GF-D8 (cell line): ENCODE measurements around the gene CDC5L.
"Not testable (repeated sequence)": the region's sequence is repeated elsewhere in the genome, so short reads cannot be mapped to it uniquely, and the experiment has no call there.

Source experiments
- DNase-seq: peaks from one replicate; lab custom pipeline; 2025; lab: John Stamatoyannopoulos, UW

CDC5L gene

DNA sequence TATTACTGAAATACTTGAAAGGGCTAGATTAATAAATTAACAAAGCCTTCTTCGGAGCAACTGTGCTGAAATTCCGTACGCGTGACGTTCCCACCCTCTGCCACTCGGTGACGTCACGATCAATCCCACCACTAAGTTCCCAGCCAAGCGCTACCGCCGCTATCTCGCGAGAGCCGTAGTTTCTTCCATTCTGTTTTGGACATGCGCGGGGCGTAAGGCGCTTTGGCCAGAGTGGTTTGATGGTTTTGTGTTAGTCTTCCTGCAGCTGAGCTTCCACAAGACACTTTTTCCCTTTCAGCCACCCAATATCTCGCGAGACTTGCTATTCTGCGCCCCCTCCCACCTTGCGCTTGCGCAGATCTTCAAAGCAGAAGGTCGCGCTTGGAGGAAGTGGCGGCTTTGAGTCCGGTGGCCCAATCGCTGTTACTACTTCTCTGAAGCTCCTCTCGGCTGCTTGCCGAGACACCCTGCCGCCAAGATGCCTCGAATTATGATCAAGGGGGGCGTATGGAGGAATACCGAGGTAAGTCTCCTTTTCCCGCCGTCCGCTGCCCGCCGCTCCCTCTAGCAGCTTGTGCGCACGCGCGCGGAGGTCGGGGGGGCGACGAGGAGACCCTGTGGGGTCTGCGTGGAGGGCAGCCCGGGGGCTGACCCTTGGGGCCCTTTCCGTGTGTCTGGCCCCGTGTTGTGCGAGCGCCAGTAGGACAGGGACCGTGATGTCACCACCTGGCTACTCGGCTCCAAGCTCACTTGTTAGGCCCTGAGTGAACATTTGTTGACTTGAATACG lies at the start of gene CDC5L:
CDC5L (plus strand) TSS at position 361 of the 789 bp plus-strand sequence; CDS start at position 479, 118 bp downstream.
- DNase-seq, result peak; percentile 99

DNA sequence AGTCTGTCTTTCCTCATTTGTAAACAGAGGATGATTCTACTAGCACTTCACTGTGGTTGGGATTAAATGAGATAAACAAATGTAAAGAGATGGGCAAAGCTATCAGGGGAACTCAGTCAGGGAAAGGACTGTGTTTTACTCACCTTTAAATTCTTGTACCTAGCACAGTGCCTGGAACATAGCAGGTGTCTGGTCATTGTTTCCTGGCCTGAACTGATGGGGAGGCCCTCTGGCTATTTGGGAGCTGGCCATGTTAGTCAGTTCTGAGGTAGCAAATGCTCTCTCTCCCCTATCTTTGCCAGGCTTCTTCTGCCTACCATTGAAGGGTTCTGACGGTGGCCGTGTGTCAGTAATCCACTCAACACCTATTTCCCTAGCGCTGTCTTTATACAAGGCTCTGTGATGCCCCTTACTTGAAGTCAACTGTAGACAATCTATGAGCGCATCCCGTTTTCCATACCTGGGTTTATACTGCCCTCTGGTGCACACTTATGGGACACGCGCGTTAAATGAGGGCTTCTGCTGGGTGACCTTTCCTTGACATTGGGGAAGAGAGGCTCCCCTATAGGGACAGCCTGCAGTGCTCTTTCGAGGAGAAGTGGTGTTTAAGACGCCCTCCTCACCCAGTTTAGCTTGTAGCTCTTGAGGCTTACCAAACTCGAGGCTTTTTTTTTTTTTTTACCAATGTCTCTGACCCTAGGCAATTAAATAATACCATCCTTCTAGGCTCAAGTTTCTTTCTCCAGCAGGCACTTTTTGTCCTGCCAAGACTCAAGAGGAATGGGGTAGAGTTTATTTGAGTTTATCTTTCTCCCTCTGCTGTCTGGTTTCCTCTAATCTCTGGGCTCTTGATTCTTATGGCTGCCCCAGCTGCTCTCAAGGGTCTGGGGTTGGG lies 49.0 kb upstream of the CDC5L start:
- no peak for DNase-seq

DNA sequence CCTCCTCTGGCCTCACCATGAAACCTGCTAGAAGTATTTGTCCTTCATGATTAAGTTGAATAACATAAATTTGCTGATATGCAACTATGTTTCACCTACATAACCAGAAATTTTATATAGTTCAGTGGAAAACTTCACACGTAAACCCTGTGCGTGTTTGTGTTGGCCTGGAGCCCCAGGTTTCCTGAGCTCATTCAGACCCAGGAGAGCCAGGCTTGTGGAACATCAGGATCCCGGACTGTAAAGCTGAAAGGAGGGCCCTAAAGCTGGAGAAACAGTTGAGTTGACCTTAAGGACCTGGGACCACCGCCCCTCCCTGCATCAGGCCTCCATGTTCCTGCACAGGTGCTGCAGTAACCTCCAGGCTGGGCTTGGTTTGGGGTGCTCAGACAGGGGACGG lies 48.2 kb upstream of the CDC5L start:
- no peak for DNase-seq

DNA sequence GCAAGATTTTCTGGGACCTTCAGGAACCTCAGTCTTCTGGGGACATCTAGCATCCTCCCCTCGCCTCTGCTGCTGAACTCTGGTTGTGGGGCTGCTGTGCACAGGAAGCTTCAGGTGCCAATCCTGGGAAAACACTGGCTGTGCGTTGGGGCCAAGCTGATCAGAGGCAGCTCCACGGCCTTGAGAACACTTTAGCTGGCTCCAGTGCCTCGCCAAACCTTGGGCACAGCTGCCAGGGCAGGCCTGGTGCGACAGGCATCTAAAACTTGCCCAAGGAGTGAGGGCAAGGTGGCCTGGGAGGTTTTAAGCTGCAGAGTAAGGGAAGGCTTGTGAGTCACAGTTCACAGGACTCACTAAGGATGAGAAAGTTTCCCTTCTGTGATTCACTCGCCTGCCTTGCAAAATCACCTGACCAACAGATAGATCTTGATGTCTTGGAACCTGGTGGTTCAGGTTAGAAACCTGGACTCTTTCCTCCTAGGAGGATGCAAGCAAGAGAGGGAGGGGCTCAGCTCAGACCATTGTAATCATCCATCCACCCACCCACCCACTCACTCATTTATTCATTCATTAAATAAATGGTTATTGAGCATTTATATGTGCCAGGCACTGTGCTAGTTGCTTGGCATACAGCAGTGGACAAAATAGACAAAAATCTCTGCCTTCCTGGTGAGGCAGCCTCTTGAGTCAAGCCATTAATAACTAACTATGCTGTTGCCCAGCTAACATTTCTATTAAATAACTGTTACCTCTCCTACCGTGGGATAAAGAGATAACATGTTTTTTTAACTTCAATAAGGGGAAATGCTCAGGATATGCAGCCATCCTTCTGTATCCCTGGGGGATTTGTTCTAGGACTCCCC lies 47.5 kb upstream of the CDC5L start:
- DNase-seq, result no peak

DNA sequence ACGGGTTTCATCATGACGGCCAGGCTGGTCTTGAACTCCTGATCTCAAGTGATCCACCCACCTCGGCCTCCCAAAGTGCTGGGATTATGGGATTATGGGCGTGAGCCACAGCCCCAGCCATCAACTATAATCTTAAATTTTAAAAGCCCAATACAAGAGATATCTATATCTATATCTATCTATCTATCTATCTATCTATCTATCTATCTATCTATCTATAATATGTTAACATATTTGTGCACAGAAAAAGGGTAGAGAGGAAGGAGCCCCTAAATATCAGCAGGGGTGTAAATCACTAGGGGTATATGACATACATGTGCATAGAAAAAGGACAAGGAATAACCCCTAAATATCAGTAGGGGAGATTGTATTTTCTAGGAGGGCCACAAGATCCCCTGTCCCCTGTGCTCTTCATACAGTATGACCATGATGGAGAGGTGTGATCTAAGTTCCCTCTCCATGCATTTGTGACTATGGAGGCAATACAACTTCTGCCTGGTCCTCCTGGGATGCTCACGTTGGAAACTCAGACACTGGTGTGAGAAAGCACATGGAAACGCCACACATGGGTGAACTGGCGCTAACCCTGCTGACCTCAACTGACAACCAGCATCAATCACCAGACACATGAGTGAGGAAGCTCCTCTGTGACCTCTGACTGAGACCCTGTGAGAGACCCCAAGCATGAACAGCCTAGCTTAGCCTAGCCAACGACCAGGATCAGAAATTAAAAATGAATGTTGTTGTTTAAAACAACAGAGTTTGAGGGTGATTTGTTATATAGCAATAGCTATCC lies 46.2 kb upstream of the CDC5L start:
- DNase-seq, result no peak

DNA sequence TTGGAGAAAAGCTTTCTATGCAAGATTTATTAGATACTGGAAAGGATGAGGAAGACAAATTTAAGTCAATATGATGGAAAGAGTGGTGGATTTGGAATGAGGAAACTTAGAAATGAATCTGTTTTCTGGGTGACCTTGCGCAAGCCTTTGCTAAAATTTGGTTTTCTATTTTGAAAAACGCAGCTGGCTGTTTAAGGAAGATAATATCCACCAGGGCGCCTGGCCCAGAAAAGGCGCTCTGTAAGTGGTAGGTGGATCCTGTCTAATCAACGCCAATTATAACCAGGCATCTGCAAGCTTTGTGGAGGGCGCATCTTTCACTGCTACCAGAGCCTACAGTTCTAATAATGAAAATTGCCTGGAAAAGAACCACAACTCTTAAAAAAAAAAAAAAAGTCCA lies 45.5 kb upstream of the CDC5L start:
- peak; percentile 25 for DNase-seq

DNA sequence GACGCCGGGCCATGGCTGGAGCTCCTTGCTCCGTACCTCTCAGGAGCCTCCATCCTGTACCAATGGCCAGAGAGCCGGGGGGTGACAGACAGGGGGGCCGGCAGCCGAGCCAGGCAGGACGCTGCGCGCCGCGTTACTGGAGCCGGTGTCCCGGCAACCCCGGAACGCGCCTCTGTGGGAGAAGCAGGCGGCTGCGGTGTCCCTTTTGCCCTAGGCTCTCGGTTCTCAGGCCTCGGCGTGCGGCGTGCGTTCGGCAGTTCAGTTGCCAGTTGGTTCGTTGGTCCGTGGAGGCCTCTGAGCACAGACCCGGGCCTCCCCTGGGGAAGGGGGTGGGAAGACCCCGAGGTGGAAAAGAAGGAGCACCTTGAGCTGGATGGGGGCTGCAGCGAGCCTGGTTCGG lies 45.0 kb upstream of the CDC5L start, which contains the start of gene SPATS1:
SPATS1 (plus strand) TSS at position 162 of the 400 bp plus-strand sequence. CDS start 446 bp downstream, outside the sequence.
- DNase-seq, result no peak

DNA sequence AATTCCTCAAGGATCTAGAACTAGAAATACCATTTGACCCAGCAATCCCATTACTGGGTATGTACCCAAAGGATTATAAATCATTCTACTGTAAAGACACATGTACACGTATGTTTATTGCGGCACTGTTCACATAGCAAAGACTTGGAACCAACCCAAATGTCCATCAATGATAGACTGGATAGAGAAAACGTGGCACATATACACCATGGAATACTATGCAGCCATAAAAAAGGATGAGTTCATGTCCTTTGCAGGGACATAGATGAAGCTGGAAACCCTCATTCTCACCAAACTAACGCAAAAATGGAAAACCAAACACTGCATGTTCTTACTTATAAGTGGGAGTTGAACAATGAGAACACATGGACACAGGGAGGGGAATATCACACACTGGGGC lies 40.7 kb upstream of the CDC5L start:
- not testable (repeated sequence) for DNase-seq

DNA sequence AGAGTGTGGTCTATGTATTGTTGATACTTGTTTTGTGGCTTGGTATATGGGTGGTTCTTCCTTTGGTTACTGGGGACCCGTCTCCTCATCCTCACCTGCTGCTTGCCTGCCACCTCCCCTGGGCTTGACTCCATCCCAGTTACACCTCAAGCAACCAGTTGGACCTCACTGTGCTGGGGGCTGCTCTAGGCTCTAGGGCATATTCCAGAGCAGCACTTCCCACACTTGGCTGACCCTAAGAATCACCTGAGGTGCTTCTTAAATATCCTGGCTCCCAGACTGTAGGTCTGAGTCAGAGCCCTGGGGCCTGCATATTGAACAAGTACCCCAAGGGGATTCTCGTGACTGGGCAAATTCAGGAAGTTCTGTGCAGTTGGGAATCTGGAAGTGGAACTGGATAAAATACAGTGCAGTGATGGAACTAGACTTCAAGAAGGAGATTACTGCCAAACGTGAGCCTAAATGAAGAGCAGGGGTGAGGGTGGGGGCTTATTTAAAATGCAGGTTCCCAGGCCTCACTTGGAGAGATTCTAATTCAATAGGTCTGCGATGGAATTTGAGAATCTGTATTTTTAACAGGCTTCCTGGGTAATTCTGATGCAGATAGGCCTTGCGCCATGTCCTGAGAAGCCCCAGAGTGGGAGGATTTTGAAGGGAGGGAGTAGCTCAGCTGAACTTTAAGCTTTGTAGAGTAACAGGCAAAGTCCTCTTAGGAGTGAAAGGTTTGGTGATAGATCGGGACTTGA lies 37.4 kb upstream of the CDC5L start:
- no peak for DNase-seq

DNA sequence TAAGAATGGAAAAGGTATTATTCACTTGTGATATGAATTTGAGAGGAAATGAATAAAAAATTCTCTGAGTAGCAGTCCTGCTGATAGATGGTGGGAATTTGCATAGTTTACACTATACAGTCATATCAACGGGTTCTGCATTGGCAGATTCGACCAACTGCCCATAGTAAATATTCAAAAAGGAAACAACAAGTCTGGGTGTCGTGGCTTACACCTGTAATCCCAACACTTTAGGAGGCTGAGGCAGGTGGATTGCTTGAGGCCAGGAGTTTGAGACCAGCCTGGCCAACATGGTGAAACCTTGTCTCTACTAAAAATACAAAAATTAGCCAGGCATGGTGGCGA lies 36.9 kb upstream of the CDC5L start:
- DNase-seq, result not testable (repeated sequence)

DNA sequence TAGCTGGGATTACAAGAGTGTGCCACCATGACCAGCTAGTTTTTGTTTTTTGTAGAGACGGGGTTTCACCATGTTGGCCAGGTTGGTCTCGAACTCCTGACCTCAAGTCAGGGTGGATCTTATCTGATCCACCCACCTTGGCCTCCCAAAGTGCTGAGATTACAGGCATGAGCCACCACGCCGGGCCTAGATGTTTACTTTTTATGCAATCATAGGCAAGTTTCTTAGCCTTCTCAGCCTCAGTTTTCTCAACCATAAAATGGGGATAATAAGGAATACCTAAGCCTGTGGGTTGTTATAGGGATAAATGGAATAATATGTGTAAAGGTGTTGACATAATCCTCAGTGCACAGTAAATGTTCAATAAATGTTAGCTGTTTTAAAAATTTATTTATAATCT lies 35.2 kb upstream of the CDC5L start:
- DNase-seq, result no peak

DNA sequence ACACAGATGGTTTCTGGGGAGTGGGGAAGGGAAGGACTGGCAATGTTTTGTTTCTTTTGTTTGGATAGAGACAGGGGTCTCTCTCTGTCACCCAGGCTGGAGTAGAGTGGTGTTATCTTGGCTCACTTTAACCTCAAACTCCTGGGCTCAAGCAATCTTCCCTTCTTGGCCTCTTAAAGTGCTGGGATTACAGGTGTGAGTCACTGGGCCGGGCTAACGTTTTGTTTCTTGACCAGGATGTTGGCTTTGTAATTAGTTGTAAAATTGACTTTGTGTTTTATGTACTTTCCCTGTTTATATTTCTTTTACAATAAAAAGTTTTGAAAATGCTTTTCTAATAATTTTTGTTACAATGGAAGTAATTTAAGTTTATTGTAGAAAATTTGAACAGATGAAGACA lies 34.2 kb upstream of the CDC5L start:
- DNase-seq, result no peak

DNA sequence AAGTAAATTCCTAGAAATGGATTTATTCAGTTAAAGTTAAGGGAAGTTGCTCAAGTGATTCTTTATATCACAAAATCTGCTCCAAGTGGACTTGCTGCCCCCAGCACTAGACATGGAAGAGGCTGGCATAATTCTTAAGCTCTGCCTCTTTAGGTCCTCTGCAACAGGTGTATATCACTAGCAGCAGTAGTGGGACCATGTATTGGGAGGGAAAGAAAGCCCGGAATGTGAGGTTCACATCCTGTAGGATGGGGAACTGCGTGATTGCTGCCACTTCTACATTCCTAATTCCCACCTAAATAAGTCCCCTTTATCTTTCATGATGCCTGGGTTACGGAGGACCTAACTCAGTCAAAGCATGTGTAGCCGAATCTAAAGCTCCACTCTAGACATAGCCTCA lies 31.9 kb upstream of the CDC5L start:
- DNase-seq, result no peak

DNA sequence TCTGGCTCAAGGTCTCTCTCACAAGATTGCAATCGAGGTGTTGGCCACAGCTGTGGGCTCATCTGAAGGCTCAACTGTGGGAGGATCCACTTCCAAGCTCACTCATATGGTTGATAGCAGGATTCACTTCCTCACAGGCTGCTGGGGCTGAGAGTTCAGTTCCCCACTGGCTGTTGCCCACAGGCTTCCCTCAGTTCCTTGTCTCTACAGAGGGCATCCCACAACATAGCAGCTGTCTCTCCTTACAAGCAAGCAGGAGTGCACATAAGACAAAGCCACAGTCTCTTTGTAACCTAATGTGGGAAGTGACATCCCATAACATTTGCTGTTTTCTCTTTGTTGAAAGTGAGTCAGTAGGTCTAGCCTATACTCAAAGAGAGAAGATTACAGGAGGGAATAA lies 31.0 kb upstream of the CDC5L start:
- no peak for DNase-seq

DNA sequence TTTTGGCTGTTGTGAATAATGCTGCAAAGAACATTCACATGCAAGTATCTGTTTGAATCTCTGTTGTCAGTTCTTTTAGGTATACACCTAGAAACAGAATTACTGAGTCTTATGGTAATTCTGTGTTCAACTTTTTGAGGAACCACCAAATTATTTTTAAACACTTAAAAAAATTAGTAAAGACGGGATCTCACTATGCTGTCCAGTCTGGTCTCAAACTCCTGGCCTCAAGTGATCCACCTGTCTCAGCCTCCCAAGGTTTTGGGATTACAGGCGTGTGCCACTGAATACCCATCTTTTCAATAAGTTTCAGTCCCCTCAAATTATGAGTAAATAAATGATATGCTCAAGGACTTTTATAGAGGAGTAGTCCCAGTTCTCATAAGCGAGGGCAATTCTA lies 27.5 kb upstream of the CDC5L start:
- no peak for DNase-seq

DNA sequence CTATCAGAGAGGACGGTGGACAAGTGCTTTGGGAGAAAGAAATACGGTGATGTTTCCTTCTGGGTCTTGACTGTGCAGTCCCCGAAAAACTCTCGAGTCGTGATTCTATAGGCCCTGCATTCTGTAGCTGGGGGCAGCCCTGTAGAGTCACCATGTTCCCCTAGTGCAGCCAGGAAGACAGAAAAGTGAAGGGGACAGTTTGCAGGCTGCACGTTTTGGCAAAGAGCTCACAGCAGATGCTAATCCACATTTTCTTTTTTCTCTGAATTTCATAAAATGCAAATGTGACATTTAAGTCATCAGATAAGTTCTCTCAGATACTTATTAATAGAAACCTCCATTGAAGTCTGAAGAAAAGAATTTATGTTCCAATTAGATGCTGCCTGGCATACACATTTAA lies 25.6 kb upstream of the CDC5L start:
- DNase-seq, result no peak

DNA sequence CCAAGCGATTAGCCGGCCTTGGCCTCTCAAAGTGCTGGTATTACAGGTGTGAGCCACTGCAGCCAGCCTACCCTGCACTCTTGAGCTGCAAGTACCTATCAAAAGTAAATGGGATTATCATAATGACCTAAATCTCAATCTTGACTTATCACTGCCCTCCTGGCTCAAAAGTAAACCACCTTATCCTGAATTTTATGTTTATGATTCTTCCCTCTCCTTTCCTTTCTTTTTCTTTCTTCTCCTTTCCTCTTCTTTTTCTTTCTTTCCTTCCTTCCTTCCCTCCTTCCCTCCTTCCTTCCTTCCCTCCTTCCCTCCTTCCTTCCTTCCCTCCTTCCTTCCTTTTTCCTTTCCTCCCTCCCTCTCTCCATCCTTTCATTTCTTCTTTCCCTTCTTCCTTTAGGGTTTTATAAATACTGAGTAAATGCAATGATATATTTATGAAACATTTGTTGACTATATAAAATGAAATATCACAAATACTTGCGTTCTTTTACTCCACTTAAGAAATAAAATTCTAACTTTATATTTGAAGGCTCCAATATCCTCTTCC lies 24.1 kb upstream of the CDC5L start:
- DNase-seq, result no peak

DNA sequence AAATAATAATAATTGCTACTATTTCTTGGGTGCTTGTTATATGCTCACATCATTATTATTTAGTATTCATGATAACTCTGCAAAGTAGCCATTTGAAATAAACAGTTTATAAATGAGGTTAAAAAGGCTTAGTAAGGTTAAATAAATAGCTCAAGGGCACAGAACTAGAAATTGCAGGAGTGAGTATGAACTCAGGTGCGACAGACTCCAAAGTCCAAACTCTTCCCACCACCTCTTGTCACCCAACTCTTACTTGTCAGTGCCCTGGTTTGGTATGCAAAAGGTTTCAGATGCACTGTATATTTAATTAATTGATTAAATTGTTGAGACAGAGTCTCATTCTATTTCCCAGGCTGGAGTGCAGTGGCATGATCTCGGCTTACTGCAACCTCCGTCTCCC lies 20.7 kb upstream of the CDC5L start:
- no peak for DNase-seq

DNA sequence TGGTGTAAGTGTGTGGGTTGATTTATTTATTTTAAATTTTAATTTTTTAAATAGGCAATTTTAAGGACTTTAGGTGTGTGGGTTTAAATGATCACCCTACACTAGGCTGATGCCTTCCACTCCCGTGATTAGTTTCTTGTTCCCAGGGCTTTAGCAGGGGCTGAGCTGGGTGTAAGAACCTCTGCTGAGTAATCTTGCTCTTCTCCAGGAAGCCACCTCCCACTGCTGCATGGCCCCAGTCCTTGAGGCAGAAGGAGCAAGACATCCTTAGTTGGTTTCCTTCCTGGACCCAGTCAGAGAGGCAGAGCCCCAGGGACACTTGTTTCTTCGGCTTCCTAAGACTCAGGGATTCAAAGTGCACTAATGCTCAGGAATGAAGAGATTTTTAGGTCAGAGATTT lies 19.8 kb upstream of the CDC5L start:
- DNase-seq, result no peak

DNA sequence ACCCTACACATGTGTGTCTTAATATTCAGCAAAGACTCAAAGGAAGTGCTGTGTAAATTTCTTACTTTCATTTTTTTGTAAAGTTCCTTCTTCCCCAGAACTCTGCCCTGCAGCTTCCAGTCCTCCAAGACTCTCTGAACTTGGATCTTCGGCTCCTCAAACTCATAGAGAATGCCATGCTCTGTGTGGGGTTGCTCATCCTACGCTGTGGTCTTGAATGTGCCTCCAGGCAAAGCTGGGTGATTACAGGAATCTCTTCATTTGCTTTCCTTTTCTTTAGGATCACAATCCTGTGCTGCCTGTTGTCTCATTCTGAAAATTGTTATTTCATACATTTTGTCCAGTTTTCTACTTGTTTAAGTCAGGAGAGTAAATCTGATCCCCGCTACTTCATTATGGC lies 14.5 kb upstream of the CDC5L start:
- DNase-seq, result no peak
